C4-2B (cell line): ENCODE data around the gene ZNF418.

Source experiments
- CTCF ChIP-seq: fragments of 450-650 bp; conservative IDR thresholded peaks from 2 replicates; pipeline ENCODE4 v1.5.1; 2017; ENCODE audit warnings: mild to moderate bottlenecking
- ZFX ChIP-seq: fragments of 450-650 bp; IDR thresholded peaks from 2 replicates; pipeline ENCODE4 v1.6.1; 2017

GRCh38 chr19:57886046-57886445, 49.2 kb downstream of the ZNF418 start:
- no peak for TF ChIP-seq CTCF
- no peak for TF ChIP-seq ZFX
